Endothelial cell of umbilical vein (primary cell): ENCODE data around the gene TEX101.

Source experiments
- EZH2 ChIP-seq: IDR thresholded peaks from 2 replicates; pipeline ENCODE4 v1.6.1; 2012; ENCODE audit warnings: borderline replicate concordance, low read depth, mild to moderate bottlenecking, moderate library complexity, low read length, inconsistent platforms; ENCODE audit not compliant: severe bottlenecking
- TF ChIP-seq, protein P1 (sequence below), 2 donors: IDR thresholded peaks; 1 replicate in 1 of 2; 2 replicates in 1 of 2; pipeline ENCODE4 v1.5.1; 2011; ENCODE audit warnings: low read length in 2 of 2, mild to moderate bottlenecking in 2 of 2, moderate library complexity in 2 of 2, control low read depth in 1 of 2, inconsistent platforms in 1 of 2, low read depth in 1 of 2; ENCODE audit not compliant: insufficient read depth in 1 of 2; ENCODE audit errors: extremely low read depth in 1 of 2
- TF ChIP-seq, protein P2 (sequence below): IDR thresholded peaks from 2 replicates; pipeline ENCODE4 v1.6.1; 2011; ENCODE audit not compliant: insufficient read depth, insufficient read length

DNA sequence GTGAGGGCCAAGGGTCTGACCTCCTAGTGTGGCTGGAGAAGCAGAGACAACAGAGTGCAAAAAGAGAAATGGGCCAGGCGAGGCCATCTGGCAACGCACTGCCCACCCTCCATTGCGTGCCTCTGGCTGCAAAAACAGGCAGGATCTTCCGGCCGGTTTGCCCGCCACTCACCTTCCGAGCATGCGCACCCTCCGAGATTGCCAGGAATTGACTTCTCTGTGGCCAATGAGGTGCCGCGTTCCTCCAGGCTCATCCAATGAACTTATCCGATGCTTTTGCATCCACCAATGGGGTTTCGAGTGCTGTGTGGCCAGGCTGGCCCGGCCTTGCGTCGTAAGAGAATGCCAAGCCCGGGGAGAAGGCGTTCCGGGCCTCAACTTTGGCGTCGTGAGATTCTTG lies at the start of gene TEX101:
- TF ChIP-seq, protein P1, sequence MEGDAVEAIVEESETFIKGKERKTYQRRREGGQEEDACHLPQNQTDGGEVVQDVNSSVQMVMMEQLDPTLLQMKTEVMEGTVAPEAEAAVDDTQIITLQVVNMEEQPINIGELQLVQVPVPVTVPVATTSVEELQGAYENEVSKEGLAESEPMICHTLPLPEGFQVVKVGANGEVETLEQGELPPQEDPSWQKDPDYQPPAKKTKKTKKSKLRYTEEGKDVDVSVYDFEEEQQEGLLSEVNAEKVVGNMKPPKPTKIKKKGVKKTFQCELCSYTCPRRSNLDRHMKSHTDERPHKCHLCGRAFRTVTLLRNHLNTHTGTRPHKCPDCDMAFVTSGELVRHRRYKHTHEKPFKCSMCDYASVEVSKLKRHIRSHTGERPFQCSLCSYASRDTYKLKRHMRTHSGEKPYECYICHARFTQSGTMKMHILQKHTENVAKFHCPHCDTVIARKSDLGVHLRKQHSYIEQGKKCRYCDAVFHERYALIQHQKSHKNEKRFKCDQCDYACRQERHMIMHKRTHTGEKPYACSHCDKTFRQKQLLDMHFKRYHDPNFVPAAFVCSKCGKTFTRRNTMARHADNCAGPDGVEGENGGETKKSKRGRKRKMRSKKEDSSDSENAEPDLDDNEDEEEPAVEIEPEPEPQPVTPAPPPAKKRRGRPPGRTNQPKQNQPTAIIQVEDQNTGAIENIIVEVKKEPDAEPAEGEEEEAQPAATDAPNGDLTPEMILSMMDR (IDR thresholded peaks at IDR 0.05; ENCODE audit: extremely low read depth in 1 of 2, insufficient read depth in 1 of 2, low read depth in 1 of 2, low read length in 2 of 2), result no peak
- TF ChIP-seq EZH2, result no peak
- TF ChIP-seq, protein P2, sequence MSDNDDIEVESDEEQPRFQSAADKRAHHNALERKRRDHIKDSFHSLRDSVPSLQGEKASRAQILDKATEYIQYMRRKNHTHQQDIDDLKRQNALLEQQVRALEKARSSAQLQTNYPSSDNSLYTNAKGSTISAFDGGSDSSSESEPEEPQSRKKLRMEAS, result no peak
